ENCODE measurements around the gene VDAC2. TPM values are rescaled to one million over a fixed set of nuclear protein-coding genes. Genes with fewer than 3 reads are reported as not detected.

The VDAC2 gene
- total RNA-seq, 2 donors from 2014 or later = 278 to 454 TPM

DNA sequence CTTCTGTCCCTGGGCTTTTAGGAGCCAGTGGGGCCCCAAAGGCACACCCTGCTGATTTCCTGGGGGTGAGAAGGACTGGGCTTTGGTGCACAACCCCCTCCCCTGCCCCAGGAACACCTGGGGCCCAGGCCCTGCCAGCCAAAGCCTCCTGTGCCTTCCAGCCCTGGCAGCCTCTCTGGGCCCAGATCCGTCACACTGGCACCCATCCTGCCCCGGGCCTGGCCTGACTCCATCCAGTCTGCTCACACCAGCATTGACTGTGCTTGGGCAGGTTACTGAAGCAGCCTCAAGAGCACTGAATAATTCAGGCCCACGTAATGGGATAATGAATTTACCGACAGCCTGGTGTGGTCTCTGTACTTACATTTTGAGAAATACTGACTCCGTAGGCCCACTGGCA, 37.2 kb downstream of the VDAC2 start:
- TF ChIP-seq, protein P1, sequence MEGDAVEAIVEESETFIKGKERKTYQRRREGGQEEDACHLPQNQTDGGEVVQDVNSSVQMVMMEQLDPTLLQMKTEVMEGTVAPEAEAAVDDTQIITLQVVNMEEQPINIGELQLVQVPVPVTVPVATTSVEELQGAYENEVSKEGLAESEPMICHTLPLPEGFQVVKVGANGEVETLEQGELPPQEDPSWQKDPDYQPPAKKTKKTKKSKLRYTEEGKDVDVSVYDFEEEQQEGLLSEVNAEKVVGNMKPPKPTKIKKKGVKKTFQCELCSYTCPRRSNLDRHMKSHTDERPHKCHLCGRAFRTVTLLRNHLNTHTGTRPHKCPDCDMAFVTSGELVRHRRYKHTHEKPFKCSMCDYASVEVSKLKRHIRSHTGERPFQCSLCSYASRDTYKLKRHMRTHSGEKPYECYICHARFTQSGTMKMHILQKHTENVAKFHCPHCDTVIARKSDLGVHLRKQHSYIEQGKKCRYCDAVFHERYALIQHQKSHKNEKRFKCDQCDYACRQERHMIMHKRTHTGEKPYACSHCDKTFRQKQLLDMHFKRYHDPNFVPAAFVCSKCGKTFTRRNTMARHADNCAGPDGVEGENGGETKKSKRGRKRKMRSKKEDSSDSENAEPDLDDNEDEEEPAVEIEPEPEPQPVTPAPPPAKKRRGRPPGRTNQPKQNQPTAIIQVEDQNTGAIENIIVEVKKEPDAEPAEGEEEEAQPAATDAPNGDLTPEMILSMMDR (IDR thresholded peaks at IDR 0.05) = no peak
- no peak overlapping the region for H3K4me3 ChIP-seq
- H3K27me3 ChIP-seq = no peaks in the 10 kb centered on the region
- H3K36me3 ChIP-seq = no peaks in the 10 kb centered on the region
- H3K9me3 ChIP-seq = peaks cover under 1 to 9% of the 10 kb centered on the region in 2 donors
- H3K4me1 ChIP-seq = no peaks in the 10 kb centered on the region
- no peak overlapping the region for H3K27ac ChIP-seq
- no peak for DNase-seq (ENCODE audit: low spot score)

DNA sequence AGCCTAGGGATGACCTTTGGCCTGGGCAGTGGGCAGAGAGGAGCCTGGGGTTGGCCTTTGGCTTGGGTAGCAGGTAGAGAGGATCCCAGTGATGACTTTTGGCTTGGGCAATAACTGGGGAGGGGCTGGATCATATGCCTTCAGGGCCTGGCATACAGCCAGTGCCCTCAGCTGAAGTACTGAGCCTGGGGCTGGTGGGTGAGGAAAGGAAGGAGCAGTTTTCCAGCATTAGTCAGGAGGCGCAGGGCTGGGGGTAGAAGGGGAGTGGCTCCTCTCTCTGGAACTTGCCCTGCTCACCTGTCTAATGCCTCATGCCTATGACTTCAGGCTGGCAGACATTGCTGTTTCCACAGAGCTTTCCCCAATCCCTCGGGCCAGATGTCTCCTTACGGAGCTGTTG, 40.3 kb downstream of the VDAC2 start:
- Histone ChIP-seq H3K27ac (no peak overlapping the region), H3K9me3 (peaks cover 10 to 28% of the 10 kb centered on the region in 2 donors), H3K36me3 (no peaks in the 10 kb centered on the region), H3K27me3 (no peaks in the 10 kb centered on the region), H3K4me1 (no peaks in the 10 kb centered on the region), H3K4me3 (no peak overlapping the region)
- TF ChIP-seq, protein P1 (IDR thresholded peaks at IDR 0.05) = no peak
- DNase-seq (ENCODE audit: low spot score) = no peak

GRCh38 chr10:75253281-75254220, 43.0 kb downstream of the VDAC2 start:
- no peak for DNase-seq (ENCODE audit: low spot score)
- no peaks in the 10 kb centered on the region for H3K4me1 ChIP-seq
- no peaks in the 10 kb centered on the region for H3K36me3 ChIP-seq
- TF ChIP-seq, protein P1 (IDR thresholded peaks at IDR 0.05) = no peak
- H3K27ac ChIP-seq = no peak overlapping the region
- H3K27me3 ChIP-seq = no peaks in the 10 kb centered on the region
- H3K9me3 ChIP-seq = peaks cover 10 to 28% of the 10 kb centered on the region in 2 donors
- H3K4me3 ChIP-seq = no peak overlapping the region

DNA sequence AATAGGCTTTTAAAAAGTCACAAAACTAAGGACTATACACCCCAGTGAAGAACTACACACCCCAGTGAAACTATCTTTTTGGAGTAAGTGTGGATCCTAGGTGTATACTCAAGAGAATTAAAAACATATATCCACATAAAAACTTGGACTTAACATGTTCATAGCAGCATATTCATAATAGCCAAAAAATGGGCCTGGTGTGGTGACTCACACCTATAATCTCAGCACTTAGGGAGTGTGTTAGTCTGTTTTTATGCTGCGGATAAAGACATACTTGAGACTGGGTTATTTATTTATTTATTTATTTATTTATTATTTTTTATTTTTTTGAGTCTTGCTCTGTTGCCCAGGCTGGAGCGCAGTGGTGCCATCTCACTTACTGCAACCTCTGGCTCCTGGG, 44.1 kb downstream of the VDAC2 start:
- H3K4me1 ChIP-seq = no peaks in the 10 kb centered on the region
- H3K4me3 ChIP-seq = no peak overlapping the region
- TF ChIP-seq, protein P1 (IDR thresholded peaks at IDR 0.05) = no peak
- H3K27ac ChIP-seq = no peak overlapping the region
- H3K27me3 ChIP-seq = no peaks in the 10 kb centered on the region
- H3K36me3 ChIP-seq = no peaks in the 10 kb centered on the region
- no peak for DNase-seq (ENCODE audit: low spot score)
- H3K9me3 ChIP-seq = peaks cover 10 to 28% of the 10 kb centered on the region in 2 donors

- Histone ChIP-seq H3K4me3 (no peak overlapping the region), H3K4me1 (no peaks in the 10 kb centered on the region), H3K36me3 (no peaks in the 10 kb centered on the region), H3K27me3 (no peaks in the 10 kb centered on the region), H3K9me3 (no peaks in the 10 kb centered on the region), H3K27ac (no peak overlapping the region)
- DNase-seq (ENCODE audit: low spot score) = no peak
- TF ChIP-seq, protein P1 (IDR thresholded peaks at IDR 0.05) = no peak
Measured at GRCh38 chr10:75260990-75261389, 50.4 kb downstream of the VDAC2 start.

Data from right atrium auricular region (tissue), 2 donors.